Activated CD4-positive, alpha-beta T cell treated with anti-CD3 and anti-CD28 coated beads, Interleukin-2, amount 50 U/mL, for 4 hours (primary cell): ENCODE data around the gene CPXM2.

Experiments
- DNase-seq, 2 experiments: peaks; one replicate each; pipeline ENCODE4 v3.0.0-alpha.2; 2020

The CPXM2 gene

DNA sequence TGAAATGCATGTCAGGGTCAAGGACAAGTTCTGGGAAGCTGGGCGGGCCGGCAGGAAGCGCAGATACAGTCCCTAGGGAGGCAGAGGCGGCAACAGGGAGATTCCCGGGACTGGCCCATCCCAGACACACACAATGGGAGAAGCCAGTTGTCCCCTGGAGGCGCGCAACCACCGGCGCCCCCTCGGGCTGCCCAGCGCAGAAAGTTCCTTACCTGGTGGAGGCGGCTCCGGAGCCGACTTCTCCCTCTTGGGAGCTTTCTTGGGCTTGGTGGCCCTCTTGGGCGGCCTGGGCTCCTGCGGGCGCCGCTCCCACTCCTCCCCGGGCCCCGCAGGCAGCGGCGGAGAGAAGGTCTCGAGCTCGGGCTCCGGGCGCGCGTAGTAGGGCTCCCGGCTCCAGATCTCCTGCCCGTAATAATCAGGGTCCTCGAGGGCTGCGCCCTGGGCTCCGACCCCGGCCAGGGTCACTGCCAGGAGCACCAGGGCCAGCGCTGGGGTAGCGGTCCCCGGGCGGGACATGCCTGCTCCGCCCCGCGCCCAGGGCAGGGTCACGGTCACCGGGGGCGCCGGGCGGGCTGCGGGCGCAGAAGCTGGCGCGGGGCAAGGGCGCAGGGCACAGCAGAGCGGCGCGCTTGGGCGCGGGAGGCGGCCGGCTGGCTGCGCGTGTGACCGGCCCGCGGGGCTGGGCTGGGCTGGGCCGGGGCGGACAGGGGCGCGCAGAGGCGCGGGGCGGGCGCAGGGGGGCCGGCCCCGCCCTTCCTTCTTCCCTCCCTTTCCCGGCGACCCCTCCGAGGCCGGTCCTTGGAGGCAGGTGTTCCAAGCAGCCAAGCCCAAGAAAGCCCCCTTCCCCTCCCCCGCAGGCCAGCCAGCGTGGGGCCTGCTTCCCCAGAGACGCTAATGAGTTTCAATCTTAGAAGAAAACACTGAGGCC is at the start of gene CPXM2:
TSS of gene CPXM2 (minus strand) at position 664 of the 928 bp plus-strand sequence. CDS start at position 516, 148 bp downstream.
- DNase-seq, result no peak

- DNase-seq, result no peak
Observed at GRCh38 chr10:123939591-123939990, 48.0 kb upstream of the CPXM2 start.

GRCh38 chr10:123938890-123939289 is 47.3 kb upstream of the CPXM2 start:
- no peak for DNase-seq

- no peak for DNase-seq
Observed at GRCh38 chr10:123936426-123936825, 44.8 kb upstream of the CPXM2 start.

DNA sequence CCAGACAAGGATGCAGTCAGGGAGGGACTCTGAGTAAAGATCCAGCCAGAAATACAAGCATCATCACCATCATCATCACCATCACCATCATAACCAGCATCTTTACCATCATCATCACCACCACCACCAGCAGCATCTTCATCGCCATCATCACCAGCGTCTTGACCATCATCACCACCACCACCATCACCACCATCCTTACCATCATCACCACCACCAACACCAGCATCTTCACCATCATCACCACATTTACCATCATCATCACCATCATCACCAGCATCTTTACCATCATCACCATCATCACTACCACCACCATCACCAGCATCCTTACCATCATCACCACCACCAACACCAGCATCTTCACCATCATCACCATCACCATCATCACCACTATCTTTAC is 44.1 kb upstream of the CPXM2 start:
- no peak for DNase-seq

GRCh38 chr10:123934846-123935245 is 43.2 kb upstream of the CPXM2 start:
- DNase-seq, result no peak

DNA sequence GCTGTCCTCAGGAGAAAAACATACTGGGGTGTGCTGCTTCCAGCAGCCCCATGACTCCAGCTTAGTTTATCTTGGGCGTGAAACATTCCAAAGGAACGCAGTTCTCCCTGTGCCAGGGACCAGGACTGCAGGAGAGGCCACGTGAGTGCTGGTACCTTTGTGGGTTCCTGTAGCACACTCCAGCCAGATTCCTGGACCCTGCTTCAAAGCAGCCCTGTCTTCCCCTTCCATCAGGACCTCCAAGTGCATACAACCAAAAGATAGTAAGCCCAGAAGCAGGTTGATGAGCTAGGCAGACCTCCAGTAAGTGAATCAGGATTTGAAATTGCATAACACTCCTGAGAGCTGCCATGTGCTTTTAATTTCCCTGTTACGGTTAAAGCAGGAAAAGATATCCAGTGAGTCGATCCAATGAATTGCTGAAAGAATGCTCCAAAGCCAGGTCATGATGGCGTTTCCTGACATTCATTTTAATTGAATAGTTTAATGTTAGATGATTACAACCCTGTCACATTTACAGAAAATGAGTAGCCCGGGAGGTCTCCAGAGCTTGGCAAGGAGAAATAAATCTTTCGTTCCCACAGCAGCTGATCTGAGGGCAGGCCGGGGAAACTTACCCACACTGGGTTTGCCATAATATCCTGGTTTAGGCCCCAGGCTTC is 38.9 kb upstream of the CPXM2 start:
- DNase-seq, result no peak

DNA sequence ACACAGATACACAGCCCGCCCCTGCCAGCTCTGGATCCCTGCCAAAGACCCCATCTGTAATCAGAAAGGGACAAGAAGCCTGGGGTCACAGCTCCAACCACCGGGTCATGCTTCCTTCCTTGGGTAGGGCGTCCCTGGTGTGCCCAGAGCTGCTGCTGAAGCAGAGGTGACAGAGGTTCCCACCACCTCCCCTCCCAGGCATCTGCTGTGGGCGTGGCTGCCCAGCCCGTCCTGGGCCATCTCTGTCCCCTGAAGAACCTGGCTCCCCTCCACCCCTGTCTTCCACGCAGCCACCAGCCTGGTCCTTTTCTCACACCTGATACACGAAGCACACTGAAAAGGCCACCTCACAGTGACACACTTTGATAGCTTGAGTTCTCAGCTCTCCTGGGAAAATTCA is 38.2 kb upstream of the CPXM2 start:
- DNase-seq, result no peak

DNA sequence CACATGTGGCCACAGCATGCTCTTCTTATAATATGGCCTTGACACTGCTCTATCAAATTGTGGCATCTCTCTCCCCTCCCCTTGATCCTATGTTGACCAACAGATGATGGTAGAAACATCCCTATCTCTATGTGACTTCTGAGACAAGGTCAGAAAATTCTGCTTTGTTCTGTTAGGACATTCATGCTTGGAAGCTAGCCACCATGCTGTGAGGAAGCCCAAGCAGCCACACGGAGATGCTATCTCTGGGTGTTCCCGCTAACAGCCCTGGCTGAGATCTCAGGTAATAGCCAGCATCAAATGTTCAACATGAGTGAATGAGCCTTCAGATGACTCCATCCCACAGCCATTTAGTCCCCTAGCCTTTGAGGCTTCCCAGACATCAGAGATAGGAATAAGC is 36.8 kb upstream of the CPXM2 start:
- no peak for DNase-seq

- no peak for DNase-seq
Observed at GRCh38 chr10:123926401-123927264, 35.0 kb upstream of the CPXM2 start.

DNA sequence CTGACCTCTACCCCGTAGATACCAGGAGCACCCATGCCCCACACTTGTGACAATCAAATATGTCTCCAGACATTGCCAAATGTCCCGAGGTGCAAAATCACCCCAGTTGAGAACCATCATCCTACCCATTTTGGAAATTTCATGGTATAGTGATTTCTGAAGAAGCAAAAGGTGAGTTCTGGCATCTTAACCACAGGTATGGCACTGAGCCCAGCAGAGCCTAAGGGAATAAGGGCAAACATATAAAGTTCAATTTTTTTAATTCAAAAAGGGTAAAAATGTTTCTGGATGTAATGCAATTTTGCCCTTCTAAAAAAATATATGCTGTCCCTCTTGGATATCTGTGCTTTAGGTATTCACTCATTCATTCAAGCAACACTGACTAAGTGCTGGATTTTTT is 30.5 kb upstream of the CPXM2 start:
- DNase-seq, result no peak

- DNase-seq, result no peak
Observed at GRCh38 chr10:123916775-123917174, 25.2 kb upstream of the CPXM2 start.

GRCh38 chr10:123913688-123914268 is 22.2 kb upstream of the CPXM2 start:
- no peak for DNase-seq

GRCh38 chr10:123912871-123913270 is 21.3 kb upstream of the CPXM2 start:
- no peak for DNase-seq

- no peak for DNase-seq
Observed at GRCh38 chr10:123912466-123912865, 20.9 kb upstream of the CPXM2 start.

DNA sequence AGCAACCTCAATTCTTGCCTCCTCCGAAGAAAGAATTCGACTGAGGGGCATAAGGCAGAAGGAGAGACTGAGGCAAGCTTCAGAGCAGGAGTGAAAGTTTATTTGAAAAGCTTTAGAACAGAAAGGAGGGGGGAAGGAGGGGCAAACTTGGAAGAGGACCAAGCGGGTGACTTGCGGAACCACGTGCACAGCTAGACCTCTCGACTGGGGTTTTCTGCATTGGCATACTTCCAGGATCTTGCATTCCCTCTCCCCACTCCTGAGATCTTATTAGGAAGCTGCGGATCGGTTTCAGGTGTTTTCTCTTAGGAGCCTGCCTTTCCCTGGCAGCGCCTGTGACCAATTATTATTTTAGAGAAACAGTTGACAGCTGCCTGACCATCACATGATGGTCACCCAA is 20.3 kb upstream of the CPXM2 start:
- DNase-seq, result no peak

- no peak for DNase-seq
Observed at GRCh38 chr10:123909866-123910265, 18.3 kb upstream of the CPXM2 start.

DNA sequence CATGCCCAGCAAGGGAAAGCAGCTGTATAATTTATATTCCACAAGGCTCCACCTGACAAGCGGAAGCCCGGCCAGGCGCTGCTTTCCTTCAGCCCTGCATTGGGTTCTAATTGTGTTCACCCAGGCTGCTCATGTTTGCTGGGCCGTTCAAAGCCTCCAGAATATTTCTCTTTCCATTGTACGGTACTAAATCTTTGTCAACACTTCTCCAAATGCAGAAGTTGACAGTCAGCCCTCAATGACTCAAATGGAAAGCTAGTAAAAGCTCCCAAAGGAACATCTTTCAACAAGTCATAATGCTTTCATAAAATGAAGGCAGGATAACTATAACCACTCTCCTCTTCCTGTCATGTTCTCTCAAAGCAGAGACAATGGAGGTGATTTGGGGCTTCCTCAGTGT is 17.8 kb upstream of the CPXM2 start:
- DNase-seq, result no peak

DNA sequence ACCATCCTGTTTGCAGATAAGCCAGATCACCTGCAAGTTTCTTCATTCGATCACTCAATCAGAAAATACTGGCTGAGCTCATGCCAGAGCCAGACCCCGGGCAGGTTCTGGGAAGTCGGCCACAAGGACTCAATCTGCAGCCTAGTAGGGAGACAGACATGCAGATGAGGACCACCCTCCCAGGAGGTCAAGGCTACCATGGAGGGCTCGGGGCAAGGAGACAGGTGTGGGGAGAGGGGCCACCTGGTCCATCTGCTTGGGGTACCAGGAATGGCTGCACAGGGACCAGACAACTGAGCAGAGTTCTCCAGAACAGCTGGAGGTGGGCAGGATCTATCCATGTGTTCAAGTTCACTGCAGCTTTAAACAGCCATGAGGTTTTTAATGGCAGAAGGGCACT is 16.8 kb upstream of the CPXM2 start:
- no peak for DNase-seq

GRCh38 chr10:123906884-123907652 is 15.5 kb upstream of the CPXM2 start:
- DNase-seq, result no peak

- DNase-seq, result no peak
Observed at GRCh38 chr10:123906296-123906695, 14.7 kb upstream of the CPXM2 start.

DNA sequence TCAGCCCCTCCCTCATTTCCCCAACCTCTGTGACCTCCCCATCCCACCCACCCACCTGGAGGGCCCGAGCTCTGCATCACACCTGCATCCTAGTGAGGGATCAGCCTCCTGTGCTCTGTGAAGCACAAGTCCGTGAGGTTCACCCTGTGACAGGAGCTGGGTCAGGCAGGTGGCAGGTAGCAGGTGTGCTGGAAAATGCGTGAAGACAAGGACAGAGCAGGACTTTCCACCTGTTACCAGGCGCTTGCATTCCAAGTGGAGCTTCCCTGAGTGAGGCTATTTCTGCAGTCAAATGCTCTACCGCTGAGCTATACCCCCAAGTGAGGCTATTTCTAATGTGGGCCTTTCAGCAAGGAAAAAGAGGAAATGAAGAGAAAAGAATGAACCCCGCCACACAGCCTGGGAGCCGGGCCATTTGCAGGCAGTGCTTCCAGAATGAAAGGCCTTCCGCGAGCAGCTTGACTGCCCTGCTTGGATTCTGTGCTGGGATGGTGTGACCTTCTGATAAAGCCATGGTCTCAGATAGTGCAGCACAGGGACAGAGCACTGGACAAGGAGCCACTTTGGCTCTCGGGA is 13.3 kb upstream of the CPXM2 start:
- DNase-seq, result no peak
